Kasumi-1 (cell line): Measurements from ENCODE around the gene CRAT.
A peak's percentile ranks its signal among the peaks of the same experiment; 100 is the strongest.

Experiments used
- DNase-seq, 2 experiments: peaks; one replicate each; lab custom pipeline; 2025; lab: John Stamatoyannopoulos, UW

Gene CRAT

DNA sequence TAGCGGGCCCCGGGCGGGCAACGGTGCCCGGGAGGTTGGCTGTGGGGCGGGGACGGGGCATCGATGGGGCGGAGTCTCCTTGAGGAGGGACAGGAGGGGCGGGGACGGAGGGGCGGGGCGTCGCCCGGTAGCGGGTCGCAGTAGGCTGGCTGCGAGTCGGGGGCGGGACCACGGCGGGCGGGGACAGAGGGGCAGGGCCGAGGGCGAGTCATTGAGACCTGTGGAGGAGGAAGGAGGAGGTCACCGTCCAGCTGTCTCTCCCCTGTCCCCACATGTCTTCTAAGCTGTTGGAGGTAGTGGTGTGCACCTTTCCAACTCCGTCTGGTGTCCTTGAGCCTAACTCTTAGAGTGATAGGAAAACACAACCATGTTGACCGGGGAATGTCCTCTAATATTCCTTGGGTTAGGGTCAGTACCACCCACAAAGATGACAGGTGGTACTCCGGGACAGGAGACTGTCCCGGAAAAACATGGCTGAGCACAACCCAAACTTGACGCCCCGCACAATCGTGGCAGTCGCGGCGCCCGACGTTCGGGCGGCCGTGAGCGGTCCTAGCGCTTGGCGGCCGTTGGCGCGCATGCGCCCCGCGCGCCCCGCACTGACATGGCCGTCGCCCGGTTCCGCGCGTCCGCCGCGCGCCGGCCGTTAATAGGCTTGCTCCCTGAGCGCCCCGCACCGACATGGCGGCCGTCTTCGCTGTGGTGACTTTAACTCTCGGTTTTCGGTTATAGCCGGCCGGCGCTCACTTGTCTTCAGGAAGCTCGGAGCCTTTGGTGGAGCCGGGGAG is at the start of gene CRAT, which contains the start of gene PTPA:
Gene CRAT (minus strand): TSS at position 54 of the 788 bp plus-strand sequence. CDS start 284 bp downstream, outside the sequence.
Gene PTPA (plus strand): TSS at position 676 of the 788 bp plus-strand sequence. CDS start 186 bp downstream, outside the sequence.
- DNase-seq: peak; percentile 79 to 85

DNA sequence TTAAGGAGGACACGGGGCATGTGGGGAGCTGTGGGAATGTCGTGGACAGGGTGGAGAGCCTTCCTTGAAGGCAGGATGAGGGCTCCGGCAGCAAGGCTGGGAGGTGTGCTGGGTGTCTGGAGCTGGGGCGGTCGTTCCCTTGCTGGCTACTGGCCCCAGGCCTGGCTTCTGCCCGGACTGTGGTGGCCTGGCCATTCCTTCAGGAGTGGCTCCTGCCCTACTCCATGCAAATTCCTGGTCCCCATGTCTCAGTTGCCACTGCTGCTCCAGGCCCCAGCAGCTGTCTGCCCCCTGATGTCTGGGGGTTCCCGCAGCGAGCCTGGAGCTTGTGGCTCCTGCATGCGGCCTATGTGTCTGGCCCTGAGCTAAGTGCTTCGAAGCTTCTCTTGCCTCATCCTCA is 45.6 kb upstream of the CRAT start:
- DNase-seq: no peak

GRCh38 chr9:129154866-129155477 is 44.4 kb upstream of the CRAT start:
- no peak for DNase-seq

GRCh38 chr9:129151469-129151868 is 40.9 kb upstream of the CRAT start:
- no peak for DNase-seq

GRCh38 chr9:129150672-129151211 is 40.1 kb upstream of the CRAT start:
- no peak for DNase-seq

- DNase-seq: no peak
Measured at GRCh38 chr9:129150122-129150521, 39.5 kb upstream of the CRAT start.

- no peak for DNase-seq
Measured at GRCh38 chr9:129149442-129149841, 38.8 kb upstream of the CRAT start.

DNA sequence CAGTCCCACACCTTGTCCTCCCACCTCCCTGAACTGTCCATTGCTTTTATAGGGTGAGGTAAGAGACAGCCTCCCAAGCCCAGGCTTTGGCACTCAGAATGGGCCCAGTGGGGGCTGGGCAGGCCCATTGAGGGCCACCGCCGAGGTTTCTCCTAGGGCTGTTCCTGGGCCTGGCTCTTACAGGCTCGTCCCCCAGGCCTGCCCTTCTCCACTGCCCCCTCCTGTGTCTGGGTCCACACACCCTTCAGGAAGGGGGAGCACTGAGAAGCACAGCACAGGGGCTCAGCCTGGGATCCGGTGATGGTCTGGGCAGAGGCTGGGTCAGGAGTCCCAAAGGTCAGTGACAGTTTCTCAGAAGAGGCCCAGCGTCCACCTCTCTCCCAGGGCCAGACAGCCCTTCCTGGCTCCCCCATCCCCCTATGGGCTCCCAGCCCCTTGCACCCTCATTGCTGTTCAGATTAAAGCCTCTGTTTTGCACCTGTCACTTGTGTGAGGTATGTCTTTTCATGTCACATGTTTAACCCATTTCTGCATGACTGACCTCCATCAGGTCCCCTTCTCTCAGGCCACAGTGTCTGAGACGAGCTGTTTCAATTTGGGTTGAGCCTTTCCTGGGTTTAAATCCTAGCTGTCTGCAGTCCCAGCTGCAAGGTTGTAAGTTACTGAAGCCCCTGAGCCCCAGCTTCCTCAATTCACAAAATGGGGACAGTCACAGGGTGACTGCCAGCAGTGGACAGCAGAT is 38.0 kb upstream of the CRAT start:
- no peak for DNase-seq

DNA sequence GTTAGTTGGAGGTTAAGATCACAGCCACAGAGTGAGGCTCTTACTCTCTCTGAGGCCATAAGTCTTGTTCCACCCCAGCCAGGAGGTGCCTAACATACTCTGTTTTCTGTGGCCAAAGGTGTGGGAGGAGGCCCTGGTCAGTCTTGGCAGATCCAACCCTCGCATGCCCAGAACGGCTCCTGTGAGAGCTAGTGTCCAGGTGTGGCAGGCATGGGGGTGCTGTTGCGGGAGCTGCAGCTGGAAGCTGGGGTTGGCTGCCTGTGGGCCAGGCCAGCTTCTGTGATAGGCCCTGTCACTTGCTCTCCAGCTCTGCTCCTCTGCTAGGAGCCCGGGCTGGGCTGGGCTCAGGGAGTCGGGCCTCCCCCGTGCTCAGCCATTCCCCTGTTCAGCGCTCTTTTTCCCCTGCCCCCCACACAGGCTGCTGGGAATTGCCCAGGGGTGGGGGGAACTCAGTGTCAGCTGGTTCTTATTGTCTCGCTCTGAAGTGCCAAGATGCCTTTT is 35.9 kb upstream of the CRAT start:
- DNase-seq: no peak

GRCh38 chr9:129145841-129146292 is 35.3 kb upstream of the CRAT start:
- DNase-seq: no peak

DNA sequence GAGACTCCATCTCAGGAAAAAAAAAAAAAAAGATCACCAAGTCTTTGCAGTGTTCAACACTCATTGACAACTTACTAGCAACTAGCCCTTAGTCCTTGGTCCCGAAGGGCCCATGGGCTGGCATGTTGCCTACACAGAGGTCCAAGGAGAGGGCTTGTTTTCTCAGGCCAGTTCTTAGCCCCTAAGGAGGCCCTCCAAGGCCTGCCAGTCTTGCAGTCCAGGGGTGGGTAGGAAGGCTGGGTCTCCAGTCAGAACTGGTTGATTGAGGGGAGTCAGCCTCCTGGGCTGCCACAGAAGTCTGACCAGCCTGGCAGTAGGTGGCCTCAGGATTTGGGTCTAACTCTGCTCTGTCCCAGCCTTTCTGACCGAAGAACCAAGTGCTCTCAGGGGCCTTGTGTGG is 34.7 kb upstream of the CRAT start:
- DNase-seq: no peak

DNA sequence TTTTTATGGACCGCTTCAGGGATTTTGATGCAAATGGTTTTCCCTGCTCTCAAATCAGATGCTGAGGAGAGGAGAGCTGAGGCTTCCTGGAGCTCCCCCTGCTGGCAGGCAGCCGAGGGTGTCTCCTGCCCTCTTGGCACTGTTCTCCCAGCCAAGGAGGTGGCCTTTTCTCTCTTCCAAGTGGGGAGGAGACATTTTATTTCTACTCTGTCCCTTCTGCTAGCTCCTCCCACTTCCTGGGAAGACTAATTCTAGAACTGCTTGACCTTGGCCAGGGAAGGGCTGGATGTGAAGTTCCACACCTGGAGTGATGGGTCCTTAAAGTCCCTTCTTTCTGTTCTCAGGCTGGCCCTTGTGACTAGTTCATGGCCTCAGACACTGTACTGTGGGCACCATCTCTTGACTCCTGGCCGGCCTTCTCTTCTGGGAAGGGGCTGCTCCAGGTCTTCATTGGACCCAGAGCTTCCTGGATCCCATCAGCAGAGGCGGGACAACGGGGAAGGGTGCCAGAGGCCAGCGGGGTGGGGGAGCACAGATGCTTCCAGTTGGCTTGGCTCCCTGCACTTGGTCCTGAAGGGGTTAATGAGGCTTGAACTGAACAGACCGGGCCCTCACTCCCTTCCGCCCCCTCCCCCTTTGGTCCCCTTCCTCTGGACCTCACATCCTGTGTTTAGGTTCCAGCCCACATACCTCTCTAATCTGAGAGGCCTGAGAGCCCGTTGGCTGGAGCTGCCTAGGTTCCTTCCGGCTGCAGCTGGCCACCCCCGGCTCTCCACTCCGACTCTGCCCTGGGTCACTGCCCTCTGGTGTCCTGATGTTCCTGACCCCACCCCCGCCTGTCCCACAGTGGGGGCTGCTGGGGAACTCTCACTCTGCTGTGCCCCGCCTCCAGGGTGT is 32.7 kb upstream of the CRAT start:
- peak; percentile 71 to 75 for DNase-seq

GRCh38 chr9:129142138-129142935 is 31.7 kb upstream of the CRAT start:
- DNase-seq: no peak

DNA sequence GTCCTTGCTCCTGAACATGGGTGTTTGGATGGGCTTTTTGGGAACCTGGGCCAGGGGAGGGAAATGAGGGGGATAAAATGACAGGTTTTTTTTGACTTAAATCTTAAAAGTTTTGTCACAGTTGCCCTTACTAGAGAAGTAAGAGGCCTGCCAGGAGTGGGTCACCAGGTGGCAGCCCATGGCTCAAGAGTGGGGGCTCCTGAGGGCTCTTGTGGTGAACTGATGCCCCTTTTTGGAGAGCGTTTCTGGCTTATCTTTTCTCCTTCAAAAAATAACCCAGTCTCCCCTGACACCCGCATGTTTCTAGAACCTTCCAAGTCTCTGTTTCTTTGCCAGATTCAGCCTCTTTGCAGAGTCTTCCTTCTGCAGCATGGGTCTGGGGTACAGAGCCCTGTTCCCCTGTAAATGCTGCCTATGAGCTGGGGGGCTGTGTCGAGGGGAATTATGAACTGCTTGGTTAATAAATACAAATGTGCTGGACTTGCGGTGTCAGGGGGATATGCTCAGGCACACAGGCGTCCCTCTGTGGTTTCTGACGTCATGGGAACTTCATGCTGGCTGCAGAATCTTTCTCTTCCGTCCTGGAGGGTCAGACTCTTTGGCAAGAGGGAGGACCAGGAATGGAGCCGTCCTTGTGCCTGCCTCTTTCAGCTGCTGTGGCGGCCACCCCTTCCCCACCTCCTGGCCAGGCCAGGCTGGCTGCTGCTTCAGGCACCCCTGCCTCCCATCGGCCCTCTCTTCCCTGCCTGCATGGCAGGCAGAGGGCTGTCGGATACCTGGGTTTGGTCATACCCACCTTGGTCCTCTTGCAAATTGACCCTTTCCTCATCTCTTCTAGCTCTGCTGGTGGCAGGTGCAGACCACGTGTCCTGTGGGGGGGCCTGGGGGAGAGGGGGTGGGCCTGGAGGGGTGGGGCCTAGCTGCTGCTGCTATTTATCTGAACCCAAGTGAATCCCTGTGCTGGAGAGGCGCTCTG is 30.8 kb upstream of the CRAT start:
- DNase-seq: peak; percentile 43 to 71

GRCh38 chr9:129140397-129141065 is 29.9 kb upstream of the CRAT start:
- peak in 1 of 2 experiments; percentile 17 for DNase-seq

DNA sequence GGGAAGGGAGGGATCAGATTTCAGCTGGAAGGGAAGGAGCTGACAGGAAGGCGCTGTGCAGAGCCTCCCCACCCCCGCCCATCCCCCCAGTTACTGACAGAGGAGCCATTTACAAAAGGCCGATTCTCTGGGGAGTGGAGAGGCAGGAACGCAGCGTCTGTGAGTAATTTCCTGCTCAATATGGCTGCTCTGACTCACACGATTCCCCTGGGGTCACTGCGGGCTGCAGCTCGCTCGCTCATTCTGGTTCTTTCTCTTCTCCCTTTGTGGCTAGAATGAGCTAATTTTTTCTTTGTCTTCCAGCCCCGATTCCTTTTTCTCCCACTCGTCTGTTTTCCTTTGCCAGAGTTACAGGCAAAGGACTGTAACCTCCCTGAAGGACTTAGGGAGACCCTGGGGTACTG is 29.4 kb upstream of the CRAT start:
- peak; percentile 97 for DNase-seq

DNA sequence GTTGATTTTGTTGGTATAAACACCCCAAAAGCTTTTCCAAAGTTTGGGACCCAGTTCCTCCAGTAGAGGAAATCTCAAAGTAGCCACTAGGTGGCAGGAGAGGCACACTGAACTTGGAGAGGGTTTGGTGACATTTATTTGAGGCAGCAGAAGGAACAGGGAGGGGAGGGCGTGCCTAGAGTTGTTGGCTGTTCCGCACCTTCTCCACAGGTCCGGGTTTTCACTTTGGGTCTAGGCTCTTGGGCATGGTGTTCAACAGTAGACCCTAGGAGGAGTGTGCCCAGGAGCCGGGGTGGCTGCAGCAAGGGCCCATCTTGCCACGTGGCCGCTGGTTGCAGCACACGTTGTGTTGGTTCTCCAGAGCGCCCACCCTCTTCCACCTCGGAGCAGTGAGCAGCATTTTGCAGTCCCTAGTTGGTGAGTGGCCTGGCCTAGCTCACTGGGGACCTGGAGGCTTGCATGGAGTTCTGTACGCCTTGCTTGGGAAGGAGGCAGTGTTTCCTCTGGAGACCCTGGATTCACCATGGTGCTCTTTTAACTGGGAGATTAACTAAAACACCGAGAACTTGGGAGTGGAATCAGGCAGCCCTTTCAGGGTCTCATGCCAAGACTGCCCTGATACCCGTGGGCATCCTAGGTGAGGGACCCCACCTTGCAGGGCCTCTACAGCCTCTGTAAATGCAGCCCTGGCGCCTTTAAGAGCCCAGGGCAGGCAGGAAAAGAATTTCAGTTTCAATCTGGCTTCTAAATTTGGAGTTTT is 28.8 kb upstream of the CRAT start:
- DNase-seq: peak; percentile 94
